Neural progenitor cell (in vitro differentiated cells): ENCODE measurements around the gene PBX1.

Source experiments
- EZH2 ChIP-seq: fragments of 200-600 bp; sonication (generic); IDR thresholded peaks from 2 replicates; pipeline ENCODE4 v1.6.1; 2017; ENCODE audit warnings: antibody characterized with exemption, mild to moderate bottlenecking, moderate library complexity
- EZH2phosphoT487 ChIP-seq: fragments of 200-600 bp; sonication (generic); IDR thresholded peaks from 2 replicates; pipeline ENCODE4 v1.6.1; 2017; ENCODE audit warnings: antibody characterized with exemption
- TF ChIP-seq, protein P1 (sequence below): fragments of 200-600 bp; sonication (generic); IDR thresholded peaks from 2 replicates; pipeline ENCODE4 v1.5.1; 2017; ENCODE audit warnings: antibody characterized with exemption, mild to moderate bottlenecking

- TF ChIP-seq, protein P1, sequence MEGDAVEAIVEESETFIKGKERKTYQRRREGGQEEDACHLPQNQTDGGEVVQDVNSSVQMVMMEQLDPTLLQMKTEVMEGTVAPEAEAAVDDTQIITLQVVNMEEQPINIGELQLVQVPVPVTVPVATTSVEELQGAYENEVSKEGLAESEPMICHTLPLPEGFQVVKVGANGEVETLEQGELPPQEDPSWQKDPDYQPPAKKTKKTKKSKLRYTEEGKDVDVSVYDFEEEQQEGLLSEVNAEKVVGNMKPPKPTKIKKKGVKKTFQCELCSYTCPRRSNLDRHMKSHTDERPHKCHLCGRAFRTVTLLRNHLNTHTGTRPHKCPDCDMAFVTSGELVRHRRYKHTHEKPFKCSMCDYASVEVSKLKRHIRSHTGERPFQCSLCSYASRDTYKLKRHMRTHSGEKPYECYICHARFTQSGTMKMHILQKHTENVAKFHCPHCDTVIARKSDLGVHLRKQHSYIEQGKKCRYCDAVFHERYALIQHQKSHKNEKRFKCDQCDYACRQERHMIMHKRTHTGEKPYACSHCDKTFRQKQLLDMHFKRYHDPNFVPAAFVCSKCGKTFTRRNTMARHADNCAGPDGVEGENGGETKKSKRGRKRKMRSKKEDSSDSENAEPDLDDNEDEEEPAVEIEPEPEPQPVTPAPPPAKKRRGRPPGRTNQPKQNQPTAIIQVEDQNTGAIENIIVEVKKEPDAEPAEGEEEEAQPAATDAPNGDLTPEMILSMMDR: no peak
- no peak for TF ChIP-seq EZH2phosphoT487
- no peak for TF ChIP-seq EZH2
These were observed 3.1 kb downstream of the PBX1 start for GRCh38 chr1:164562061-164562460.
